ENCODE data around the gene RIMKLA. TPM values are rescaled to one million over a fixed set of nuclear protein-coding genes. Genes with fewer than 3 reads are reported as not detected.

Gene RIMKLA
- total and polyA plus RNA-seq, 2 experiments from 2014 or later = 4.1 to 6.6 TPM

DNA sequence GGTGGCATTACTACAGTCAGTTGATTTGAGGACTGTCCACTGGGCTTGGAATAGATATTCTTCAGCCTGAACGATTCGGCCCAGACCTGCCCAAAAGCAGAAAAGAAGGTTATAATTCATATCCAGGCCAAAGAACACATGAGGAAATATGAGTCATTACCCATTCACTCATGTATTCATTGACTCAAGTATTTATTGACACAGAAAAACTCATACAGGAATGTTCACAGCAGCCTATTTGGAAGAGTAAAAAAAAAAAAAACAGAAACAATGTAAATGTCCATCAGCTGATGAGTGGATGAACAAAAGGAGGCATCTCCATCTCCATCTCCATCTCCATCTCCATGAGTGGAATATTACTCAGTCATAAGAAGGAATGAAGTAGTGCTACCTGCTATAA is 59.3 kb downstream of the RIMKLA start:
- Histone ChIP-seq H3K4me1 (ENCODE audit: insufficient read depth) (no peaks in the 10 kb centered on the region), H3F3A (replicated peaks; ENCODE audit: low read depth) (no peaks in the 10 kb centered on the region), H3K79me2 (replicated peaks; ENCODE audit: insufficient read depth) (no peaks in the 10 kb centered on the region), H2AFZ (no peak overlapping the region), H3K4me3 (no peak overlapping the region), H4K20me1 (replicated peaks; ENCODE audit: insufficient read depth) (no peaks in the 10 kb centered on the region), H3K27ac (ENCODE audit: low read depth) (no peak overlapping the region), H3K4me2 (no peak overlapping the region), H3K9me2 (ENCODE audit: insufficient read depth) (no peaks in the 10 kb centered on the region), H3K36me3 (ENCODE audit: insufficient read depth) (no peaks in the 10 kb centered on the region), H3K27me3 (ENCODE audit: insufficient read depth) (no peaks in the 10 kb centered on the region)
- no peak for ATAC-seq
- TF ChIP-seq ETS1 (IDR thresholded peaks at IDR 0.05) = no peak
- TF ChIP-seq POLR2AphosphoS5 (IDR thresholded peaks at IDR 0.05; ENCODE audit: low read depth) = no peak
- no peak for TF ChIP-seq CREB1 (CRISPR knock-in tag; IDR thresholded peaks at IDR 0.05; ENCODE audit: low read depth)
- TF ChIP-seq, protein P1, sequence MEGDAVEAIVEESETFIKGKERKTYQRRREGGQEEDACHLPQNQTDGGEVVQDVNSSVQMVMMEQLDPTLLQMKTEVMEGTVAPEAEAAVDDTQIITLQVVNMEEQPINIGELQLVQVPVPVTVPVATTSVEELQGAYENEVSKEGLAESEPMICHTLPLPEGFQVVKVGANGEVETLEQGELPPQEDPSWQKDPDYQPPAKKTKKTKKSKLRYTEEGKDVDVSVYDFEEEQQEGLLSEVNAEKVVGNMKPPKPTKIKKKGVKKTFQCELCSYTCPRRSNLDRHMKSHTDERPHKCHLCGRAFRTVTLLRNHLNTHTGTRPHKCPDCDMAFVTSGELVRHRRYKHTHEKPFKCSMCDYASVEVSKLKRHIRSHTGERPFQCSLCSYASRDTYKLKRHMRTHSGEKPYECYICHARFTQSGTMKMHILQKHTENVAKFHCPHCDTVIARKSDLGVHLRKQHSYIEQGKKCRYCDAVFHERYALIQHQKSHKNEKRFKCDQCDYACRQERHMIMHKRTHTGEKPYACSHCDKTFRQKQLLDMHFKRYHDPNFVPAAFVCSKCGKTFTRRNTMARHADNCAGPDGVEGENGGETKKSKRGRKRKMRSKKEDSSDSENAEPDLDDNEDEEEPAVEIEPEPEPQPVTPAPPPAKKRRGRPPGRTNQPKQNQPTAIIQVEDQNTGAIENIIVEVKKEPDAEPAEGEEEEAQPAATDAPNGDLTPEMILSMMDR (conservative IDR thresholded peaks at IDR 0.05; ENCODE audit: low read depth in 2 of 2) = no peak
- TF ChIP-seq, protein P2, sequence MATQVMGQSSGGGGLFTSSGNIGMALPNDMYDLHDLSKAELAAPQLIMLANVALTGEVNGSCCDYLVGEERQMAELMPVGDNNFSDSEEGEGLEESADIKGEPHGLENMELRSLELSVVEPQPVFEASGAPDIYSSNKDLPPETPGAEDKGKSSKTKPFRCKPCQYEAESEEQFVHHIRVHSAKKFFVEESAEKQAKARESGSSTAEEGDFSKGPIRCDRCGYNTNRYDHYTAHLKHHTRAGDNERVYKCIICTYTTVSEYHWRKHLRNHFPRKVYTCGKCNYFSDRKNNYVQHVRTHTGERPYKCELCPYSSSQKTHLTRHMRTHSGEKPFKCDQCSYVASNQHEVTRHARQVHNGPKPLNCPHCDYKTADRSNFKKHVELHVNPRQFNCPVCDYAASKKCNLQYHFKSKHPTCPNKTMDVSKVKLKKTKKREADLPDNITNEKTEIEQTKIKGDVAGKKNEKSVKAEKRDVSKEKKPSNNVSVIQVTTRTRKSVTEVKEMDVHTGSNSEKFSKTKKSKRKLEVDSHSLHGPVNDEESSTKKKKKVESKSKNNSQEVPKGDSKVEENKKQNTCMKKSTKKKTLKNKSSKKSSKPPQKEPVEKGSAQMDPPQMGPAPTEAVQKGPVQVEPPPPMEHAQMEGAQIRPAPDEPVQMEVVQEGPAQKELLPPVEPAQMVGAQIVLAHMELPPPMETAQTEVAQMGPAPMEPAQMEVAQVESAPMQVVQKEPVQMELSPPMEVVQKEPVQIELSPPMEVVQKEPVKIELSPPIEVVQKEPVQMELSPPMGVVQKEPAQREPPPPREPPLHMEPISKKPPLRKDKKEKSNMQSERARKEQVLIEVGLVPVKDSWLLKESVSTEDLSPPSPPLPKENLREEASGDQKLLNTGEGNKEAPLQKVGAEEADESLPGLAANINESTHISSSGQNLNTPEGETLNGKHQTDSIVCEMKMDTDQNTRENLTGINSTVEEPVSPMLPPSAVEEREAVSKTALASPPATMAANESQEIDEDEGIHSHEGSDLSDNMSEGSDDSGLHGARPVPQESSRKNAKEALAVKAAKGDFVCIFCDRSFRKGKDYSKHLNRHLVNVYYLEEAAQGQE (IDR thresholded peaks at IDR 0.05; ENCODE audit: unreplicated experiment) = no peak
- no peak for TF ChIP-seq JUNB (IDR thresholded peaks at IDR 0.05; ENCODE audit: unreplicated experiment)
- TF ChIP-seq NANOG (IDR thresholded peaks at IDR 0.05; ENCODE audit: borderline replicate concordance) = no peak
- no peak for TF ChIP-seq EZH2phosphoT487 (IDR thresholded peaks at IDR 0.05; ENCODE audit: unreplicated experiment)
- TF ChIP-seq STAT1 (IDR thresholded peaks at IDR 0.05; ENCODE audit: unreplicated experiment) = no peak
- TF ChIP-seq, protein P3, sequence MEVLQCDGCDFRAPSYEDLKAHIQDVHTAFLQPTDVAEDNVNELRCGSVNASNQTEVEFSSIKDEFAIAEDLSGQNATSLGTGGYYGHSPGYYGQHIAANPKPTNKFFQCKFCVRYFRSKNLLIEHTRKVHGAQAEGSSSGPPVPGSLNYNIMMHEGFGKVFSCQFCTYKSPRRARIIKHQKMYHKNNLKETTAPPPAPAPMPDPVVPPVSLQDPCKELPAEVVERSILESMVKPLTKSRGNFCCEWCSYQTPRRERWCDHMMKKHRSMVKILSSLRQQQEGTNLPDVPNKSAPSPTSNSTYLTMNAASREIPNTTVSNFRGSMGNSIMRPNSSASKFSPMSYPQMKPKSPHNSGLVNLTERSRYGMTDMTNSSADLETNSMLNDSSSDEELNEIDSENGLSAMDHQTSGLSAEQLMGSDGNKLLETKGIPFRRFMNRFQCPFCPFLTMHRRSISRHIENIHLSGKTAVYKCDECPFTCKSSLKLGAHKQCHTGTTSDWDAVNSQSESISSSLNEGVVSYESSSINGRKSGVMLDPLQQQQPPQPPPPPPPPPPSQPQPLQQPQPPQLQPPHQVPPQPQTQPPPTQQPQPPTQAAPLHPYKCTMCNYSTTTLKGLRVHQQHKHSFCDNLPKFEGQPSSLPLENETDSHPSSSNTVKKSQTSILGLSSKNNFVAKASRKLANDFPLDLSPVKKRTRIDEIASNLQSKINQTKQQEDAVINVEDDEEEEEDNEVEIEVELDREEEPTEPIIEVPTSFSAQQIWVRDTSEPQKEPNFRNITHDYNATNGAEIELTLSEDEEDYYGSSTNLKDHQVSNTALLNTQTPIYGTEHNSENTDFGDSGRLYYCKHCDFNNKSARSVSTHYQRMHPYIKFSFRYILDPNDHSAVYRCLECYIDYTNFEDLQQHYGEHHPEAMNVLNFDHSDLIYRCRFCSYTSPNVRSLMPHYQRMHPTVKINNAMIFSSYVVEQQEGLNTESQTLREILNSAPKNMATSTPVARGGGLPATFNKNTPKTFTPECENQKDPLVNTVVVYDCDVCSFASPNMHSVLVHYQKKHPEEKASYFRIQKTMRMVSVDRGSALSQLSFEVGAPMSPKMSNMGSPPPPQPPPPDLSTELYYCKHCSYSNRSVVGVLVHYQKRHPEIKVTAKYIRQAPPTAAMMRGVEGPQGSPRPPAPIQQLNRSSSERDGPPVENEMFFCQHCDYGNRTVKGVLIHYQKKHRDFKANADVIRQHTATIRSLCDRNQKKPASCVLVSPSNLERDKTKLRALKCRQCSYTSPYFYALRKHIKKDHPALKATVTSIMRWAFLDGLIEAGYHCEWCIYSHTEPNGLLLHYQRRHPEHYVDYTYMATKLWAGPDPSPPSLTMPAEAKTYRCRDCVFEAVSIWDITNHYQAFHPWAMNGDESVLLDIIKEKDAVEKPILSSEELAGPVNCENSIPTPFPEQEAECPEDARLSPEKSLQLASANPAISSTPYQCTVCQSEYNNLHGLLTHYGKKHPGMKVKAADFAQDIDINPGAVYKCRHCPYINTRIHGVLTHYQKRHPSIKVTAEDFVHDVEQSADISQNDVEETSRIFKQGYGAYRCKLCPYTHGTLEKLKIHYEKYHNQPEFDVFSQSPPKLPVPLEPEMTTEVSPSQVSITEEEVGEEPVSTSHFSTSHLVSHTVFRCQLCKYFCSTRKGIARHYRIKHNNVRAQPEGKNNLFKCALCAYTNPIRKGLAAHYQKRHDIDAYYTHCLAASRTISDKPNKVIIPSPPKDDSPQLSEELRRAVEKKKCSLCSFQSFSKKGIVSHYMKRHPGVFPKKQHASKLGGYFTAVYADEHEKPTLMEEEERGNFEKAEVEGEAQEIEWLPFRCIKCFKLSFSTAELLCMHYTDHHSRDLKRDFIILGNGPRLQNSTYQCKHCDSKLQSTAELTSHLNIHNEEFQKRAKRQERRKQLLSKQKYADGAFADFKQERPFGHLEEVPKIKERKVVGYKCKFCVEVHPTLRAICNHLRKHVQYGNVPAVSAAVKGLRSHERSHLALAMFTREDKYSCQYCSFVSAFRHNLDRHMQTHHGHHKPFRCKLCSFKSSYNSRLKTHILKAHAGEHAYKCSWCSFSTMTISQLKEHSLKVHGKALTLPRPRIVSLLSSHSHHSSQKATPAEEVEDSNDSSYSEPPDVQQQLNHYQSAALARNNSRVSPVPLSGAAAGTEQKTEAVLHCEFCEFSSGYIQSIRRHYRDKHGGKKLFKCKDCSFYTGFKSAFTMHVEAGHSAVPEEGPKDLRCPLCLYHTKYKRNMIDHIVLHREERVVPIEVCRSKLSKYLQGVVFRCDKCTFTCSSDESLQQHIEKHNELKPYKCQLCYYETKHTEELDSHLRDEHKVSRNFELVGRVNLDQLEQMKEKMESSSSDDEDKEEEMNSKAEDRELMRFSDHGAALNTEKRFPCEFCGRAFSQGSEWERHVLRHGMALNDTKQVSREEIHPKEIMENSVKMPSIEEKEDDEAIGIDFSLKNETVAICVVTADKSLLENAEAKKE (CRISPR knock-in tag; IDR thresholded peaks at IDR 0.05) = no peak
- TF ChIP-seq ZNF331 (CRISPR knock-in tag; IDR thresholded peaks at IDR 0.05; ENCODE audit: low read depth) = no peak
- TF ChIP-seq EZH2 (IDR thresholded peaks at IDR 0.05; ENCODE audit: low read depth, unreplicated experiment) = no peak
- no peak for TF ChIP-seq ZNF114 (CRISPR knock-in tag; IDR thresholded peaks at IDR 0.05)
- H3K4me3 Mint-ChIP-seq = no peak overlapping the region
- H3K4me1 Mint-ChIP-seq = no peaks in the 10 kb centered on the region
- no peaks in the 10 kb centered on the region; the same call in 2 of the 3 replicates for H3K9me3 Mint-ChIP-seq
- no peaks in the 10 kb centered on the region for H3K27me3 Mint-ChIP-seq (ENCODE audit: insufficient read depth, low read depth, poor library complexity)
- no peaks in the 10 kb centered on the region for H3K36me3 Mint-ChIP-seq (ENCODE audit: low read depth)
- no peak overlapping the region for H3K27ac Mint-ChIP-seq
- no peak for DNase-seq (ENCODE audit: low spot score)

Data from GM23338 (cell line).